Keratinocyte (primary cell): ENCODE results near the gene MLXIPL. TPM values are rescaled to one million over a fixed set of nuclear protein-coding genes. Genes with fewer than 3 reads are reported as not detected.

ENCODE experiments used
- DNase-seq: peaks from one replicate; pipeline ENCODE4 v3.0.0-alpha.2; 2011; ENCODE audit warnings: low read depth, missing footprints, low spot score
- FAIRE-seq: peaks from 2 replicates; lab custom pipeline; 2011; peaks lifted over from hg19 to GRCh38; lab: Jason Lieb, UNC
- H2AFZ ChIP-seq: 2 replicates; pipeline ENCODE4 v1.6.0; 2012; ENCODE audit warnings: low read length, control low read depth, inconsistent platforms; ENCODE audit not compliant: control insufficient read depth
- H3K27ac ChIP-seq: 2 replicates; pipeline ENCODE4 v1.5.1; 2011; ENCODE audit warnings: low read length; ENCODE audit not compliant: control insufficient read depth, insufficient read depth
- H3K27me3 ChIP-seq: 3 replicates; pipeline ENCODE4 v1.6.0; 2011; ENCODE audit warnings: low read length; ENCODE audit not compliant: control insufficient read depth, insufficient read depth; ENCODE audit errors: extremely low read depth
- H3K36me3 ChIP-seq, 2 experiments: 2 replicates in 1 of 2; 3 replicates in 1 of 2; pipeline ENCODE4 v1.5.1; 2011; ENCODE audit warnings: low read length in 2 of 2, mild to moderate bottlenecking in 1 of 2; ENCODE audit not compliant: control insufficient read depth in 2 of 2, insufficient read depth in 2 of 2; ENCODE audit errors: extremely low read depth in 1 of 2
- H3K4me1 ChIP-seq: 3 replicates; pipeline ENCODE4 v1.5.1; 2011; ENCODE audit warnings: low read length; ENCODE audit not compliant: control insufficient read depth, insufficient read depth; ENCODE audit errors: extremely low read depth
- H3K4me2 ChIP-seq: 3 replicates; pipeline ENCODE4 v1.6.0; 2011; ENCODE audit warnings: low read depth, low read length; ENCODE audit not compliant: control insufficient read depth, insufficient read depth; ENCODE audit errors: extremely low read depth
- H3K4me3 ChIP-seq, 3 experiments: fragments of 200-600 bp in 1 of 3; sonication (generic) in 1 of 3; 2 replicates in 2 of 3; 3 replicates in 1 of 3; pipeline ENCODE4 v1.5.1; 2011 to 2016; ENCODE audit warnings: low read length in 3 of 3, mild to moderate bottlenecking in 3 of 3, control low read depth in 2 of 3, inconsistent platforms in 1 of 3, low read depth in 1 of 3, mixed read lengths in 1 of 3, mixed run types in 1 of 3, moderate library complexity in 1 of 3; ENCODE audit not compliant: control insufficient read depth in 2 of 3, insufficient read depth in 2 of 3; ENCODE audit errors: extremely low read depth in 1 of 3
- H3K79me2 ChIP-seq: 2 replicates; pipeline ENCODE4 v1.6.0; 2012; ENCODE audit warnings: low read length; ENCODE audit not compliant: control insufficient read depth, insufficient read depth
- H3K9ac ChIP-seq: 3 replicates; pipeline ENCODE4 v1.6.0; 2011; ENCODE audit warnings: low read length; ENCODE audit not compliant: control insufficient read depth, insufficient read depth; ENCODE audit errors: extremely low read depth
- H3K9me1 ChIP-seq: 3 replicates; pipeline ENCODE4 v1.6.0; 2011; ENCODE audit warnings: low read length; ENCODE audit not compliant: control insufficient read depth, insufficient read depth; ENCODE audit errors: extremely low read depth
- H3K9me3 ChIP-seq: 2 replicates; pipeline ENCODE4 v1.5.1; 2012; ENCODE audit warnings: low read depth, low read length; ENCODE audit not compliant: control insufficient read depth
- H4K20me1 ChIP-seq: 3 replicates; pipeline ENCODE4 v1.6.0; 2011; ENCODE audit warnings: low read length; ENCODE audit not compliant: control insufficient read depth, insufficient read depth; ENCODE audit errors: extremely low read depth
- CTCF ChIP-seq, 3 experiments: IDR thresholded peaks in 1 of 3; conservative IDR thresholded peaks in 1 of 3; optimal IDR thresholded peaks in 1 of 3; 2 replicates in 2 of 3; 3 replicates in 1 of 3; pipeline versions ENCODE3 to v1.5.1; 2011; ENCODE audit warnings: low read length in 3 of 3, mild to moderate bottlenecking in 3 of 3, moderate library complexity in 2 of 3, control low read depth in 1 of 3, inconsistent platforms in 1 of 3; ENCODE audit not compliant: insufficient read depth in 2 of 3; ENCODE audit errors: extremely low read depth in 1 of 3
- EZH2 ChIP-seq: IDR thresholded peaks from one replicate; pipeline ENCODE4 v1.6.1; 2012; ENCODE audit warnings: inconsistent platforms, mild to moderate bottlenecking, low read length, moderate library complexity
- dilution Hi-C: fragments of 300-500 bp; cut with MboI; formaldehyde crosslinking; loops from one replicate; pipeline ENCODE4 v1.7.0; 2020; ENCODE audit warnings: low sequenced_read_pairs; ENCODE audit not compliant: extremely low pct_ligation_motif_present
- polyA plus RNA-seq, 5 experiments: library from polyadenylated mRNA; depleted of rRNA in 3 of 5; stranded (reverse) in 3 of 5; stranded (forward) in 1 of 5; unstranded in 1 of 5; fragments of >200 nt; gene quantifications; 1 replicate in 1 of 5; 2 replicates in 3 of 5; 3 replicates in 1 of 5; pipeline versions ENCODE4 v1.2.1 to v1.2.3, GENCODE V29; 2011 to 2012; ENCODE audit warnings: missing spikeins in 2 of 5, low read depth in 1 of 5, low replicate concordance in 1 of 5

MLXIPL gene
- polyA plus RNA-seq, 1 donor (not counting 4 experiments of a cell fraction or from before 2014, with no cell fraction given) = 0.05 TPM

DNA sequence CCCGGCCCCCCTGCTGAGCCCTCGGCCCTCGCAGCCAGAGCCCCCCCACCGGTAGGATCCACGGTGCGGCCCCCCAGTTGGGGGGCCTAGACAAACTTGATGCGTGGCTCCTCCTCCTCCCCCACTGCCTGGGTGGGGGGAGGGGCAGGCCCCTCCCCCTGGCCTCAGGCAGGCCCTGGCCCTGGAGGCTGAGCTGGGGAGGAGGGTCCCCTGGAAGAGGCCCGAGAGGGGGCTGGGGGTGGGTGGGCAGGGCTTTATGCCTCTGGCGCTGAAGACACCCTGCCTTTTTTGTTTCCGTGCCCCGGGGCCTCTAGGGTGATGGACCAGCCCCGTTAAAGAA is 47.0 kb upstream of the MLXIPL start:
- Histone ChIP-seq H3K9ac (no peak overlapping the region), H3K36me3 (no peaks in the 10 kb centered on the region), H3K4me3 (no peak overlapping the region), H4K20me1 (peaks cover 3% of the 10 kb centered on the region), H3K4me1 (peaks cover 5% of the 10 kb centered on the region), H2AFZ (no peak overlapping the region), H3K9me1 (no peaks in the 10 kb centered on the region), H3K79me2 (no peaks in the 10 kb centered on the region), H3K27ac (no peak overlapping the region), H3K27me3 (no peaks in the 10 kb centered on the region), H3K4me2 (no peak overlapping the region), H3K9me3 (no peaks in the 10 kb centered on the region)
- DNase-seq (no peak), FAIRE-seq (no peak)
- dilution Hi-C loops = no loop called here
- TF ChIP-seq CTCF (optimal IDR thresholded peaks at IDR 0.05 in 1 of 3, IDR thresholded peaks at IDR 0.05 in 1 of 3, conservative IDR thresholded peaks at IDR 0.05 in 1 of 3; ENCODE audit: extremely low read depth in 1 of 3, insufficient read depth in 2 of 3, low read length in 3 of 3) (no peak), EZH2 (no peak)

DNA sequence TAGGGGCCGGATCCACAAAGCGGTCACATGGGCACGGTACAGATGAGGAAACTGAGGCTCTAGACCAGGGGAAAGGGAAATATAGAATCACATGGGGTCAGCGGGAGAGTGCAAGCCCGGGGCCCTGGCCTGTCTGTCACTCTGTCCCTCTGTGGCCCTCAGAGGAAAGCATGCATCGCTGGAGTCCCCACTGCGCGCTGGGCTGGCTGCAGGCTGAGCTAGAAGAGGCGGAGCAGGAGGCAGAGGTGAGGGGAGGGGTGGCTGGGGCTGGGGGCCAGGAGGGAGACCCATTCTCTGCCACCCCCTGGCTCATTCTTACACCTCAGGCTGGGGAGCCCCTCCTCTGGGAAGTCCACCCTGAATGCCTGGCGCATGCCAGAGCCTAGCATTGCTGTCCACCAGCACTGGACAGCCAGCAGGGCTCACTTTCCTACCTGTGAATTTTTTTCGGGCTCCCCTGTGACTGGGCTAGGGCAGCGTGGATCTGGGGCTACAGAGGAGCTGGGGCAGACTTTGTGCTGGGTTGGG is 45.6 kb upstream of the MLXIPL start:
- H3K36me3 ChIP-seq = no peaks in the 10 kb centered on the region
- FAIRE-seq = no peak
- H3K4me2 ChIP-seq = no peak overlapping the region
- no peak for TF ChIP-seq CTCF (optimal IDR thresholded peaks at IDR 0.05 in 1 of 3, IDR thresholded peaks at IDR 0.05 in 1 of 3, conservative IDR thresholded peaks at IDR 0.05 in 1 of 3; ENCODE audit: extremely low read depth in 1 of 3, insufficient read depth in 2 of 3, low read length in 3 of 3)
- TF ChIP-seq EZH2 = no peak
- no peaks in the 10 kb centered on the region for H3K79me2 ChIP-seq
- H3K27ac ChIP-seq = no peak overlapping the region
- H3K27me3 ChIP-seq = peaks cover 8% of the 10 kb centered on the region
- dilution Hi-C loops = no loop called here
- peaks cover 3% of the 10 kb centered on the region for H4K20me1 ChIP-seq
- DNase-seq = no peak
- H2AFZ ChIP-seq = no peak overlapping the region
- H3K9me1 ChIP-seq = no peaks in the 10 kb centered on the region
- peaks cover 7% of the 10 kb centered on the region for H3K4me1 ChIP-seq
- no peaks in the 10 kb centered on the region for H3K9me3 ChIP-seq
- no peak overlapping the region for H3K4me3 ChIP-seq
- no peak overlapping the region for H3K9ac ChIP-seq
